Osteoblast (primary cell): ENCODE data around the gene PDHB. TPM values are rescaled to one million over a fixed set of nuclear protein-coding genes. Genes with fewer than 3 reads are reported as not detected.
"Not testable (repeated sequence)": the region's sequence is repeated elsewhere in the genome, so short reads cannot be mapped to it uniquely, and the experiment has no call there.

Experiments used
- DNase-seq: peaks from one replicate; pipeline ENCODE4 v3.0.0; 2011; ENCODE audit warnings: low spot score, mixed read lengths; ENCODE audit not compliant: insufficient read length; ENCODE audit errors: missing footprints
- H2AFZ ChIP-seq: 2 replicates; pipeline ENCODE4 v1.6.0; 2011; ENCODE audit warnings: mild to moderate bottlenecking, low read length
- H3K27ac ChIP-seq: 2 replicates; pipeline ENCODE4 v1.5.1; 2011; ENCODE audit warnings: mild to moderate bottlenecking, low read depth, low read length, moderate library complexity
- H3K27me3 ChIP-seq: 2 replicates; pipeline ENCODE4 v1.6.0; 2012; ENCODE audit warnings: mild to moderate bottlenecking, control low read depth, inconsistent platforms, low read length, moderate library complexity; ENCODE audit not compliant: insufficient read depth
- H3K36me3 ChIP-seq: 2 replicates; pipeline ENCODE4 v1.5.1; 2011; ENCODE audit warnings: mild to moderate bottlenecking, low read length, control low read depth, moderate library complexity; ENCODE audit not compliant: insufficient read depth
- H3K4me1 ChIP-seq: 2 replicates; pipeline ENCODE4 v1.5.1; 2011; ENCODE audit warnings: mild to moderate bottlenecking, low read length, control low read depth, moderate library complexity; ENCODE audit not compliant: insufficient read depth
- H3K4me2 ChIP-seq: 2 replicates; pipeline ENCODE4 v1.6.0; 2011; ENCODE audit warnings: mild to moderate bottlenecking, low read length; ENCODE audit not compliant: insufficient read depth
- H3K4me3 ChIP-seq: fragments of 200-600 bp; sonication (generic); 3 replicates; pipeline ENCODE4 v1.5.1; 2012; ENCODE audit warnings: mild to moderate bottlenecking, low read length, inconsistent platforms; ENCODE audit not compliant: insufficient read depth
- H3K79me2 ChIP-seq: 2 replicates; pipeline ENCODE4 v1.6.0; 2012; ENCODE audit warnings: mild to moderate bottlenecking, low read length, control low read depth, inconsistent platforms; ENCODE audit not compliant: insufficient read depth
- H3K9me3 ChIP-seq: 2 replicates; pipeline ENCODE4 v1.5.1; 2011; ENCODE audit warnings: low read depth, low read length, control low read depth
- H4K20me1 ChIP-seq: 2 replicates; pipeline ENCODE4 v1.6.0; 2012; ENCODE audit warnings: mild to moderate bottlenecking, low read length, control low read depth; ENCODE audit not compliant: insufficient read depth
- total RNA-seq: library from RNA; depleted of rRNA; stranded (reverse); fragments of >200 nt; gene quantifications from 2 replicates; pipeline ENCODE4 v1.2.3, GENCODE V29; 2012
- TF ChIP-seq, protein P1 (sequence below): IDR thresholded peaks from 2 replicates; pipeline ENCODE4 v1.5.1; 2011; ENCODE audit warnings: mild to moderate bottlenecking, low read depth, low read length, moderate library complexity; ENCODE audit errors: extremely low read depth

Gene PDHB
- total RNA-seq, 1 donor = 78.2 TPM

DNA sequence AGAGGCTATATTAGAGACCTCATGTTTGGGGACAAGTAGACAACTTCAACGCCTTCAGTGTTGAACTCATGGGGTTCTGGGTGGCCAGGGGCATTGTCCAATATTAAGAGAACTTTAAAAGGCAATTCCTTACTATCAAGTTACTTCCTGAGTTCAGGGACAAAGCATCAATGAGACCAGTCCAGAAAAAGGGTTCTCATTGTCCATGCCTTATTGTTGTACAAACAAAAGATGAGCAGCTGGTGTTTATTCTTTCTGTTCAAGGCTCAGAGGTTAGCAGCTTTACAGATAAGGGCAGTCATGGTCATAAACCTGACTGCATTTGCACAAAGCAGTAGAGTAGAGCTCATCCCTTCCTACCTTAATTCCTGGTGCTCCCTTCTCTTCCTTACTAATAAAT, 18.5 kb upstream of the PDHB start:
- H4K20me1 ChIP-seq = no peaks in the 10 kb centered on the region
- no peak overlapping the region for H2AFZ ChIP-seq
- TF ChIP-seq, protein P1, sequence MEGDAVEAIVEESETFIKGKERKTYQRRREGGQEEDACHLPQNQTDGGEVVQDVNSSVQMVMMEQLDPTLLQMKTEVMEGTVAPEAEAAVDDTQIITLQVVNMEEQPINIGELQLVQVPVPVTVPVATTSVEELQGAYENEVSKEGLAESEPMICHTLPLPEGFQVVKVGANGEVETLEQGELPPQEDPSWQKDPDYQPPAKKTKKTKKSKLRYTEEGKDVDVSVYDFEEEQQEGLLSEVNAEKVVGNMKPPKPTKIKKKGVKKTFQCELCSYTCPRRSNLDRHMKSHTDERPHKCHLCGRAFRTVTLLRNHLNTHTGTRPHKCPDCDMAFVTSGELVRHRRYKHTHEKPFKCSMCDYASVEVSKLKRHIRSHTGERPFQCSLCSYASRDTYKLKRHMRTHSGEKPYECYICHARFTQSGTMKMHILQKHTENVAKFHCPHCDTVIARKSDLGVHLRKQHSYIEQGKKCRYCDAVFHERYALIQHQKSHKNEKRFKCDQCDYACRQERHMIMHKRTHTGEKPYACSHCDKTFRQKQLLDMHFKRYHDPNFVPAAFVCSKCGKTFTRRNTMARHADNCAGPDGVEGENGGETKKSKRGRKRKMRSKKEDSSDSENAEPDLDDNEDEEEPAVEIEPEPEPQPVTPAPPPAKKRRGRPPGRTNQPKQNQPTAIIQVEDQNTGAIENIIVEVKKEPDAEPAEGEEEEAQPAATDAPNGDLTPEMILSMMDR = no peak
- no peaks in the 10 kb centered on the region for H3K79me2 ChIP-seq
- no peak for DNase-seq
- H3K4me2 ChIP-seq = no peak overlapping the region
- H3K27ac ChIP-seq = no peak overlapping the region
- H3K36me3 ChIP-seq = no peaks in the 10 kb centered on the region
- H3K4me3 ChIP-seq = no peak overlapping the region
- H3K4me1 ChIP-seq = no peaks in the 10 kb centered on the region
- H3K27me3 ChIP-seq = no peaks in the 10 kb centered on the region
- H3K9me3 ChIP-seq = peaks cover 3% of the 10 kb centered on the region

DNA sequence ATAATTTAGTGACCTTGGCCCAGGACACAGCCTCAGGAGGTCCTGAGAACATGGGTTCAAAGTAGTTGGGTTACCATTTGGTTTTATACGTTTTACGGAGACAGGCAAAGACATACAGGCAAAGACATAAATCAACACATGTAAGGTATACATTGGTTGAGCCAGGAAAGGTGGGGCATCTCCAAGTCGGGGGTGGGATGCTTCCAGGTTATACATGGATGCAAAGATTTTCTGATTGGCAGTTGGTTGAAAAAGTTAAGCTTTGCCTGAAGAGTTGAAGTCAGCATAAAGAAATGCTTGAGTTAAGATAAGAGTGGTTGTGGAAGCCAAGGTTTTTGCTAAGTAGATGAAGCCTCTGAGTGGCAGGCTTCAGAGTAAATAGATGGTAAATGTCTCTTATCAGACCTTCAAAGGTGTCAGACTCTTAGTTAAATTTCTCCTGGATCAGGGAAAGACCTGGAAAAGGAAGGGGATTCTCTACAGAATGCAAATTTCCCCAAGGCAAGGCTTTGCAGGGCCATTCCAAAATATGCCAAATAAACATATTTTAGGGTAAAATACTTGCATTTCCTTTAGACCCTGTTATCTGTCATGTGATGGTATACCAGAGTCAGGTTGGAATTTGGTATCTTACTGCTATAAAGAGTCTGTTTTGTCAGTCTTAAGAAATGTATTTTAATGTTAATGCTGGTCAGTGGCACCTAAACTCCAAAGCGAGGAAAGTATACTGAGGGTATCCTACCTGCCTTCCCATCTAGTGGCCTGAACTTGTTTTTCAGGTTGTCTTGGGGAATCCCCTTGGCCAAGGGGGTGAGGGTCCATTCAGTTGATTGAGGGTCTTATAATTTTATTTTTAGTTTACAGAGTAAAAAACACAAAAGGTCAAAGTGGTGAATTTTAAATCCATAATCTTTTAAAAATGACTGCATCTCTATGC, 8.2 kb upstream of the PDHB start:
- TF ChIP-seq, protein P1 = no peak

DNA sequence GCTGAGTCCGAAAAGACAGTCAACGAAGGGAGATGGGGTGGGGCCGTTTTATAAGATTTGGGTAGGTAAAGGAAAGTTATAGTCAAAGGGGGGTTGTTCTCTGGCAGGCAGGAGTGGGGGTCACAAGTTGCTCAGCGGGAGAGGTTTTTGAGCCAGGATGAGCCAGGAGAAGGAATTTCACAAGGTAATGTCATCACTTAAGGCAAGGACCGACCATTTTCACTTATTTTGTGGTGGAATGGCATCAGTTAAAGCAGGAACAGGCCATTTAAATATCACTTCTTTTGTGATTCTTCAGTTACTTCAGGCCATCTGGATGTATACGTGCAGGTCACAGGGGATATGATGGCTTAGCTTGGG, 7.3 kb upstream of the PDHB start:
- H3K27ac ChIP-seq, H3K9me3 ChIP-seq, DNase-seq, H2AFZ ChIP-seq, H3K4me1 ChIP-seq, H4K20me1 ChIP-seq, H3K27me3 ChIP-seq, H3K79me2 ChIP-seq, H3K36me3 ChIP-seq, H3K4me3 ChIP-seq, H3K4me2 ChIP-seq: not testable (repeated sequence)

More for the DNA sequence above, 8.2 kb upstream of the PDHB start:
- Histone ChIP-seq H3K4me3 (no peak overlapping the region), H4K20me1 (no peaks in the 10 kb centered on the region), H3K9me3 (no peaks in the 10 kb centered on the region), H3K4me1 (peaks cover 8% of the 10 kb centered on the region), H3K27ac (no peak overlapping the region), H2AFZ (no peak overlapping the region), H3K36me3 (no peaks in the 10 kb centered on the region), H3K4me2 (no peak overlapping the region), H3K79me2 (no peaks in the 10 kb centered on the region), H3K27me3 (no peaks in the 10 kb centered on the region)
- no peak for DNase-seq

DNA sequence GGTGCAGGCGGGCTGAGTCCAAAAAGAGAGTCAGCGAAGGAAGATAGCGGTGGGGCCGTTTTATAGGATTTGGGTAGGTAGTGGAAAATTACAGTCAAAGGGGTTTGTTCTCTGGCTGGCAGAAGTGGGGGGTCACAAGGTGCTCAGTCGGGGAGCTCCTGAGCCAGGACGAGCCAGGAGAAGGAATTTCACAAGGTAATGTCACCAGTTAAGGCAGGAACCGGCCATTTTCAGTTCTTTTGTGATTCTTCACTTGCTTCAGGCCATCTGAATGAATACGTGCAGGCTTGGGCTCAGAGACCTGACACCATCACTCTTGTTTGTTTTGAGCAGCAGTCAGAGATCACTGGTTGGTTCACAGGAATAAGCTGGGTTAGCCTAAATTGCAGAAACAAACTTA, 3.6 kb upstream of the PDHB start:
- not testable (repeated sequence) for DNase-seq, H4K20me1 ChIP-seq, H3K36me3 ChIP-seq, H3K27me3 ChIP-seq, H3K4me3 ChIP-seq, H3K27ac ChIP-seq, H3K4me2 ChIP-seq, H3K9me3 ChIP-seq, H2AFZ ChIP-seq
- Histone ChIP-seq H3K79me2 (peaks cover 12% of the 10 kb centered on the region), H3K4me1 (peaks cover 34% of the 10 kb centered on the region)

DNA sequence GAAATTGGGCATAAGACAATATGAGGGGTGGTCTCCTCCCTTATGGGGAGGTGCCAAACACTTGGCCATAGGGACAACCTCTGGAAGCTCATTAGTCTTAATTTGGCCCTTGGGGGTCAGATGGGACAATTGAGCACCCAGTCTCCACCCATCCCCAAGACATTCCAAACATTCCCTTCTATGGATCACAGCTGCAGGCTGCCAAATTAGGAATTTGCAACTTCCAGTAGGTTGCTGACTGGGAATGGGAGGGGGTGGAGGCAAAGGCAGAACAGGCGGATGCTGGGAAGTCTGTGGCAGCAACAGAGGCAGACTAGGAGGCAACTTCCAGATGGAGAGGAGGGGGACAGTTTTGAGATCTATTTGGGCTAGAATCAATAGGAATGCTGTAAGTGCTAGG, 1.4 kb upstream of the PDHB start:
- H3K79me2 ChIP-seq = peaks cover 25% of the 10 kb centered on the region
- H3K4me3 ChIP-seq = no peak overlapping the region
- H3K4me1 ChIP-seq = peaks cover 30% of the 10 kb centered on the region
- peak; percentile 86 for DNase-seq
- H3K27ac ChIP-seq = peak overlapping the region; percentile 21
- peaks cover 2% of the 10 kb centered on the region for H4K20me1 ChIP-seq
- peak overlapping the region; percentile 58 for H2AFZ ChIP-seq
- peak overlapping the region; percentile 56 for H3K4me2 ChIP-seq
- H3K36me3 ChIP-seq = peaks cover 20% of the 10 kb centered on the region
- no peaks in the 10 kb centered on the region for H3K9me3 ChIP-seq
- no peaks in the 10 kb centered on the region for H3K27me3 ChIP-seq
- TF ChIP-seq, protein P1 = no peak
